GM12878 (cell line): ENCODE results near the gene ZNF281. TPM values are rescaled to one million over a fixed set of nuclear protein-coding genes. Genes with fewer than 3 reads are reported as not detected.

Source experiments
- ATAC-seq: fragments of 200-7000 bp; cut with Tn5 transposase; 3 replicates; pipeline ENCODE4 v1.9.1; 2020; ENCODE audit warnings: mild to moderate bottlenecking, moderate library complexity
- BruUV-seq: library from RNA; stranded (reverse); fragments of 400-500 nt; replicated peaks from 2 replicates; lab custom pipeline; 2021; lab: Mats Ljungman, UMichigan
- CTCF ChIA-PET: fragments of 300-600 bp; sonication (Branson Sonifier 250); formaldehyde crosslinking; extraction: SDS; loops from one replicate; lab custom pipeline; 2021; ENCODE audit warnings: inconsistent platforms; lab: Yijun Ruan, JAX
- POLR2A ChIA-PET: fragments of 350-600 bp; formaldehyde crosslinking; extraction: SDS; loops from one replicate; lab custom pipeline; 2021; ENCODE audit warnings: inconsistent platforms; lab: Charles Lee
- RAD21 ChIA-PET: fragments of 300-600 bp; sonication (Branson Sonifier 250); formaldehyde crosslinking; loops from one replicate; lab custom pipeline; 2023; ENCODE audit warnings: antibody characterized with exemption; ENCODE audit not compliant: unreplicated experiment; lab: Charles Lee
- SMC1A ChIA-PET: fragments of 300-600 bp; sonication (Branson Sonifier 250); formaldehyde crosslinking; loops from one replicate; lab custom pipeline; 2023; ENCODE audit not compliant: unreplicated experiment, uncharacterized antibody; lab: Charles Lee
- DNase-seq: peaks from one replicate; pipeline ENCODE4 v3.0.0-alpha.2; 2011; ENCODE audit warnings: low read depth, low spot score
- FAIRE-seq: peaks from 3 replicates; lab custom pipeline; 2011; peaks lifted over from hg19 to GRCh38; lab: Jason Lieb, UNC
- H2AFZ ChIP-seq: 2 replicates; pipeline ENCODE4 v1.6.0; 2011; ENCODE audit warnings: low read depth, low read length, control low read depth; ENCODE audit not compliant: control insufficient read depth
- H3K27ac ChIP-seq: 2 replicates; pipeline ENCODE4 v1.5.1; 2011; ENCODE audit warnings: control low read depth; ENCODE audit not compliant: control insufficient read depth, insufficient read depth
- H3K27me3 ChIP-seq, 2 experiments: replicated peaks in 1 of 2; 2 replicates each; pipeline versions ENCODE4 v1.6.0 to v1.6.1; 2011; ENCODE audit warnings: low read length in 1 of 2; ENCODE audit not compliant: control insufficient read depth in 2 of 2, insufficient read depth in 2 of 2
- H3K36me3 ChIP-seq, 2 experiments: 2 replicates each; pipeline ENCODE4 v1.5.1; 2011; ENCODE audit warnings: low read length in 1 of 2; ENCODE audit not compliant: control insufficient read depth in 2 of 2, insufficient read depth in 2 of 2
- H3K4me1 ChIP-seq: 2 replicates; pipeline ENCODE4 v1.6.1; 2011; ENCODE audit warnings: mild to moderate bottlenecking, low read length, moderate library complexity, mixed read lengths; ENCODE audit not compliant: control insufficient read depth, insufficient read depth
- H3K4me2 ChIP-seq: 2 replicates; pipeline ENCODE4 v1.6.0; 2011; ENCODE audit warnings: control low read depth; ENCODE audit not compliant: control insufficient read depth, insufficient read depth
- H3K4me3 ChIP-seq: fragments of 200-600 bp; sonication (generic); 2 replicates; pipeline ENCODE4 v1.5.1; 2016
- H3K79me2 ChIP-seq: 2 replicates; pipeline ENCODE4 v1.6.0; 2011; ENCODE audit warnings: low read length; ENCODE audit not compliant: control insufficient read depth, insufficient read depth
- H3K9ac ChIP-seq: 2 replicates; pipeline ENCODE4 v1.8.0; 2011; ENCODE audit warnings: low read length, control low read depth, mixed read lengths; ENCODE audit not compliant: control insufficient read depth, insufficient read depth
- H3K9me3 ChIP-seq: replicated peaks from 3 replicates; pipeline ENCODE4 v1.5.1; 2011; ENCODE audit warnings: mild to moderate bottlenecking, low read length; ENCODE audit not compliant: control insufficient read depth, insufficient read depth
- H4K20me1 ChIP-seq: 2 replicates; pipeline ENCODE4 v1.6.0; 2011; ENCODE audit not compliant: control insufficient read depth, insufficient read depth
- ATF3 ChIP-seq: IDR thresholded peaks from 2 replicates; pipeline ENCODE4 v1.6.1; 2011; ENCODE audit warnings: low read depth, mild to moderate bottlenecking, low read length, moderate library complexity, borderline replicate concordance; ENCODE audit errors: extremely low read depth
- ATF7 ChIP-seq: fragments of 450-650 bp; IDR thresholded peaks from 2 replicates; pipeline ENCODE4 v1.6.1; 2016; ENCODE audit warnings: low read depth, mild to moderate bottlenecking
- BACH1 ChIP-seq: fragments of 450-650 bp; IDR thresholded peaks from 2 replicates; pipeline ENCODE4 v1.6.1; 2017; ENCODE audit warnings: mild to moderate bottlenecking, borderline replicate concordance
- BCL11A ChIP-seq: IDR thresholded peaks from 2 replicates; pipeline ENCODE4 v1.6.1; 2011; ENCODE audit warnings: low read depth, low read length
- BCL3 ChIP-seq: IDR thresholded peaks from 2 replicates; pipeline ENCODE4 v1.6.1; 2011; ENCODE audit warnings: borderline replicate concordance, low read depth, mild to moderate bottlenecking, moderate library complexity, low read length; ENCODE audit not compliant: insufficient read depth, poor library complexity, severe bottlenecking
- CHD1 ChIP-seq: IDR thresholded peaks from 2 replicates; pipeline ENCODE4 v1.6.1; 2012; ENCODE audit warnings: low read depth, low read length, improper control_type of control experiment
- CHD4 ChIP-seq: fragments of 200-600 bp; sonication (generic); IDR thresholded peaks from 2 replicates; pipeline ENCODE4 v1.6.1; 2016; ENCODE audit warnings: mild to moderate bottlenecking
- DPF2 ChIP-seq: fragments of 450-650 bp; IDR thresholded peaks from 2 replicates; pipeline ENCODE4 v1.6.1; 2017; ENCODE audit warnings: mild to moderate bottlenecking
- E4F1 ChIP-seq: fragments of 450-650 bp; IDR thresholded peaks from 2 replicates; pipeline ENCODE4 v1.6.1; 2018; ENCODE audit warnings: borderline replicate concordance, mild to moderate bottlenecking; ENCODE audit not compliant: partially characterized antibody
- FOS ChIP-seq: IDR thresholded peaks from 3 replicates; pipeline ENCODE4 v1.6.1; 2011; ENCODE audit warnings: borderline replicate concordance; ENCODE audit not compliant: insufficient read length; ENCODE audit errors: extremely low read depth
- HDGF ChIP-seq: fragments of 450-650 bp; IDR thresholded peaks from 2 replicates; pipeline ENCODE4 v1.6.1; 2016; ENCODE audit warnings: antibody characterized with exemption
- JUNB ChIP-seq: IDR thresholded peaks from 2 replicates; pipeline ENCODE4 v1.6.1; 2016; ENCODE audit warnings: antibody characterized with exemption, mild to moderate bottlenecking
- JUND ChIP-seq: IDR thresholded peaks from 2 replicates; pipeline ENCODE4 v1.6.1; 2012; ENCODE audit warnings: low read depth, mild to moderate bottlenecking, low read length, improper control_type of control experiment, moderate library complexity
- MEF2A ChIP-seq: IDR thresholded peaks from 2 replicates; pipeline ENCODE4 v1.6.1; 2011; ENCODE audit warnings: low read depth, mild to moderate bottlenecking, low read length, moderate library complexity; ENCODE audit not compliant: insufficient read depth
- MEF2B ChIP-seq: fragments of 450-650 bp; IDR thresholded peaks from 2 replicates; pipeline ENCODE4 v1.6.1; 2018; ENCODE audit warnings: mild to moderate bottlenecking, moderate library complexity; ENCODE audit not compliant: partially characterized antibody, poor library complexity, severe bottlenecking
- PAX5 ChIP-seq: IDR thresholded peaks from 2 replicates; pipeline ENCODE4 v1.6.1; 2011; ENCODE audit warnings: low read depth, low read length, borderline replicate concordance
- RCOR1 ChIP-seq: conservative IDR thresholded peaks from 2 replicates; pipeline ENCODE4 v1.6.1; 2012; ENCODE audit warnings: low read depth, low read length, improper control_type of control experiment
- RELA ChIP-seq: fragments of 450-650 bp; IDR thresholded peaks from 2 replicates; pipeline ENCODE4 v1.8.0; 2014; ENCODE audit warnings: borderline replicate concordance; ENCODE audit not compliant: partially characterized antibody
- SMARCA5 ChIP-seq: fragments of 450-650 bp; IDR thresholded peaks from 2 replicates; pipeline ENCODE4 v1.6.1; 2017; ENCODE audit warnings: mild to moderate bottlenecking
- TBL1XR1 ChIP-seq: IDR thresholded peaks from 2 replicates; pipeline ENCODE4 v1.6.1; 2012; ENCODE audit warnings: low read depth, low read length, improper control_type of control experiment
- ZBED1 ChIP-seq: IDR thresholded peaks from 2 replicates; pipeline ENCODE4 v1.6.1; 2016; ENCODE audit warnings: borderline replicate concordance
- WGBS: methylation state at CpG from one replicate; pipeline ENCODE4 v1.1.6; 2016; ENCODE audit warnings: low lambda C conversion rate; ENCODE audit not compliant: insufficient replicate concordance, insufficient coverage; ENCODE audit errors: missing lambda C conversion rate; 5-methylcytosine and 5-hydroxymethylcytosine counted together
- in situ Hi-C: fragments of 300-500 bp; cut with MboI; formaldehyde crosslinking; loops from 9 replicates; pipeline ENCODE4 v1.14.3; 2018; ENCODE audit warnings: mixed read lengths
- intact Hi-C: fragments of 100-400 bp; cut with micrococcal nuclease; formaldehyde crosslinking; loops from one replicate; pipeline ENCODE4 v1.14.2; 2022; ENCODE audit not compliant: unreplicated experiment
- polyA plus RNA-seq, 11 experiments: library from polyadenylated mRNA; depleted of rRNA in 4 of 11; unstranded in 6 of 11; stranded (reverse) in 5 of 11; fragments of >200 nt; fragmentation: Nextera tagmentation in 4 of 11; fragmentation: Illumina TruSeq in 1 of 11; extraction: Ambion mirVana in 4 of 11; extraction: Trizol in 1 of 11; gene quantifications; 1 replicate in 1 of 11; 2 replicates in 10 of 11; pipeline versions ENCODE4 v1.2.1 to v1.2.3, GENCODE V29; 2011 to 2016; ENCODE audit warnings: inconsistent platforms in 2 of 11, missing spikeins in 2 of 11, low read depth in 1 of 11
- total RNA-seq, 4 experiments: library from RNA; depleted of rRNA in 3 of 4; stranded (reverse); fragments of >200 nt in 3 of 4; fragmentation: Illumina TruSeq in 1 of 4; extraction: Trizol in 1 of 4; gene quantifications; 2 replicates each; pipeline versions ENCODE4 v1.2.1 to v1.2.3, GENCODE V29; 2013 to 2021

The ZNF281 gene
- total and polyA plus RNA-seq, 10 of the 15 experiments (the other 5 are each of a cell fraction or from before 2014, with no cell fraction given): 8.3 to 21.8 (median 15.4) TPM

GRCh38 chr1:200427744-200428143, 17.9 kb upstream of the ZNF281 start (continued):
- TF ChIP-seq ATF3 (no peak), MEF2A (no peak)

- Histone ChIP-seq H3K27me3 (no peaks in the 10 kb centered on the region), H3K79me2 (no peaks in the 10 kb centered on the region), H3K9me3 (no peaks in the 10 kb centered on the region; the same call in 2 of the 3 replicates), H3K9ac (no peak overlapping the region), H3K27ac (no peak overlapping the region), H3K4me1 (no peaks in the 10 kb centered on the region), H3K4me3 (no peak overlapping the region), H3K4me2 (no peak overlapping the region), H3K36me3 (no peaks in the 10 kb centered on the region), H2AFZ (no peak overlapping the region), H4K20me1 (no peaks in the 10 kb centered on the region)
- BruUV-seq: no TSS peak
- in situ Hi-C loops: no loop called here
- ChIA-PET CTCF (interaction anchor here (1.1 kb wide), 1 partner anchor 77 kb away, joined by 3 read pairs; no protein-coding TSS in a partner anchor), SMC1A (interaction anchor here (1.1 to 2.0 kb wide), 3 partner anchors 8 to 14 kb away, joined by 3 to 5 read pairs (median 4); no protein-coding TSS in a partner anchor), RAD21 (no interaction called here), POLR2A (no interaction called here)
- FAIRE-seq (no peak), DNase-seq (no peak), ATAC-seq (no peak)
- TF ChIP-seq ATF7 (no peak), DPF2 (no peak), JUNB (no peak), TBL1XR1 (no peak), RELA (no peak), BCL3 (no peak), BACH1 (no peak), FOS (no peak), E4F1 (no peak), SMARCA5 (no peak), PAX5 (no peak), MEF2B (no peak), HDGF (no peak), BCL11A (no peak), CHD1 (no peak), JUND (no peak), CHD4 (no peak), RCOR1 (no peak), ZBED1 (no peak)
- whole genome bisulfite sequencing: 78% methylated on average over 2 of the region's 2 CpGs
- intact Hi-C loops: no loop called here
These were observed 16.4 kb upstream of the ZNF281 start for GRCh38 chr1:200426196-200426595.
